ENCODE results near the gene RPS21.

The RPS21 gene

GRCh38 chr20:62359491-62360121 lies 27.3 kb upstream of the RPS21 start:
- ChIA-PET POLR2A (ENCODE audit: low non-redundant PET) (interaction anchor here (0.9 kb wide), 1 partner anchor 10 kb away, joined by 3 read pairs; no protein-coding TSS in a partner anchor), CTCF (interaction anchor here (0.5 to 5.1 kb wide), 4 partner anchors 9 to 36 kb away, joined by 3 to 45 read pairs (median 6); no protein-coding TSS in a partner anchor)
- peak; percentile 73 for DNase-seq (ENCODE audit: low spot score)
- TF ChIP-seq, protein P1, sequence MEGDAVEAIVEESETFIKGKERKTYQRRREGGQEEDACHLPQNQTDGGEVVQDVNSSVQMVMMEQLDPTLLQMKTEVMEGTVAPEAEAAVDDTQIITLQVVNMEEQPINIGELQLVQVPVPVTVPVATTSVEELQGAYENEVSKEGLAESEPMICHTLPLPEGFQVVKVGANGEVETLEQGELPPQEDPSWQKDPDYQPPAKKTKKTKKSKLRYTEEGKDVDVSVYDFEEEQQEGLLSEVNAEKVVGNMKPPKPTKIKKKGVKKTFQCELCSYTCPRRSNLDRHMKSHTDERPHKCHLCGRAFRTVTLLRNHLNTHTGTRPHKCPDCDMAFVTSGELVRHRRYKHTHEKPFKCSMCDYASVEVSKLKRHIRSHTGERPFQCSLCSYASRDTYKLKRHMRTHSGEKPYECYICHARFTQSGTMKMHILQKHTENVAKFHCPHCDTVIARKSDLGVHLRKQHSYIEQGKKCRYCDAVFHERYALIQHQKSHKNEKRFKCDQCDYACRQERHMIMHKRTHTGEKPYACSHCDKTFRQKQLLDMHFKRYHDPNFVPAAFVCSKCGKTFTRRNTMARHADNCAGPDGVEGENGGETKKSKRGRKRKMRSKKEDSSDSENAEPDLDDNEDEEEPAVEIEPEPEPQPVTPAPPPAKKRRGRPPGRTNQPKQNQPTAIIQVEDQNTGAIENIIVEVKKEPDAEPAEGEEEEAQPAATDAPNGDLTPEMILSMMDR (conservative IDR thresholded peaks at IDR 0.05; ENCODE audit: low read depth): no peak
- peak overlapping the region; percentile 100 for H3K27ac ChIP-seq

DNA sequence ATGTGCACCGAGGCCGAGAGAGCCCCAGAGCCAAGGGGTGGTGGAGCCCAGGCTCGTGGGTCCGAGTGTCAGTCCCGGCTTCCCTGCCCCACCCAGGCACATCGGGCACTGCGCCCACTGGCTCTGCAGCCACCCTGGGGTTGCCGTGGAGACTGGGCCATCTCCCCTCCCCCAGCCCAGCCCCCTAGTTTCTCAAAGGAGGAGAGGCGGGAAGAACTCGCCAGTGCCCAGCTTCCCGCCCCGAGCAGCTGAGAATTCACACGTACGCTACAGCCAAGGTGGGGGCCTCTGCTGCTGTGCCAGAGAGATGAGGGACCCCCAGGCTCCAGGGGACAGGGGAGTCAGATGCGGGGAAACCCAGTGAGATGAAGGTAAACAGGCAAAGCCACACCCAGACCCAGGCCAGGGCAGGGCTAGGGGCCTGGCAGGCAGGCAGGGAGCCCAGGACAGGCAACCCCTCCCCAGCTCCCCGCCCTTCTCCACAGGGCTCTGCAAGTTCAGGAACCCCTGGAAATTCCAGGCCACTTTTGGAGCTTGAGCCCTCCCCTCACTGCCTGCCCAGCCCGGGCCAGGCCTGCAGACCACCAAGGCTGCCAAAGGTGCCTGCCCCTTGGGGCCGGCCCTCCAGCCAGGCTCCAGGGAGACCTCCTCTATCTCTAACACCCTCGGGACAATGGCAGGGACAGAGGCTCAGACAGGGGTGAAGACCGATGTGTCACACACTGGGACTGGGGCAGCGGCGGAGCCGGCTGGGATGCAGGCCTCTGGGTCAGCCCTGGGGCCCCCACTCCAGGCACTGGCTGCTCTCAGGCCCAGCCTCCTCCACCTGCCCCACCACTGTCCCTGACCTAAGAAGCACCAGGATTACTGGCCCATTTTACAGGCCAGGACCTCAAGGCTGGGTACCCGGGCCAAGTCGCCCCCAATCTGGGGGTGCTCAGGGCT lies 25.8 kb upstream of the RPS21 start:
- DNase-seq (ENCODE audit: low spot score): no peak
- CTCF ChIA-PET: interaction anchor here (0.6 to 11.3 kb wide), 6 partner anchors 11 to 59 kb away, joined by 3 to 173 read pairs (median 4); no protein-coding TSS in a partner anchor
- POLR2A ChIA-PET (ENCODE audit: low non-redundant PET): interaction anchor here (1.0 kb wide), 1 partner anchor 8 kb away, joined by 3 read pairs; no protein-coding TSS in a partner anchor
- peak overlapping the region; percentile 100 for H3K27ac ChIP-seq
- TF ChIP-seq, protein P1 (conservative IDR thresholded peaks at IDR 0.05; ENCODE audit: low read depth): no peak

GRCh38 chr20:62361799-62362589 lies 24.9 kb upstream of the RPS21 start:
- POLR2A ChIA-PET (ENCODE audit: low non-redundant PET): interaction anchor here (1.0 kb wide), 1 partner anchor 9 kb away, joined by 3 read pairs; no protein-coding TSS in a partner anchor
- CTCF ChIA-PET: interaction anchor here (0.6 to 11.3 kb wide), 7 partner anchors 12 to 60 kb away, joined by 3 to 173 read pairs (median 5); no protein-coding TSS in a partner anchor
- DNase-seq (ENCODE audit: low spot score): peak; percentile 84
- TF ChIP-seq, protein P1 (conservative IDR thresholded peaks at IDR 0.05; ENCODE audit: low read depth): no peak
- peak overlapping the region; percentile 100 for H3K27ac ChIP-seq

DNA sequence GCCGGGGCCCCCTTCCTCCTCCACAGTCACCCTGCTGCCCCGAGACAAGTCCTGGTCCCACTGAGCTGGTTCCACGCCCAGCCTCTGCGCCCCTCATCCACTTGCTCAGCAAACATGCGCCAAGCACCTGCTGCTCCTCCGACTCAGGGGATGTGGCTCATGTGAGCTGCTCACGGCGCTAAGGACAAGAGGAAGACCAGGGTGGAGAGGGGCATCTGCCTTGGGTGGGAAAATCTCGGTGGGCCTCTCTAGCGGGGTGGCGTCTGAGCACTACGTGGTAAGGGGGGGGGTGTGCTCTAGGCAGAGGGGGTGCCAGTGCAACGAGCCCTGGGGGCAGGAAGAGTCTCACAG lies 24.3 kb upstream of the RPS21 start:
- ChIA-PET POLR2A (ENCODE audit: low non-redundant PET) (interaction anchor here (1.4 kb wide), 1 partner anchor 25 kb away, joined by 5 read pairs; the partner anchor contains the start of gene RPS21), CTCF (interaction anchor here (1.3 to 11.3 kb wide), 3 partner anchors 15 to 23 kb away, joined by 3 to 173 read pairs (median 11); no protein-coding TSS in a partner anchor)
- H3K27ac ChIP-seq: peak overlapping the region; percentile 100
- TF ChIP-seq, protein P1 (conservative IDR thresholded peaks at IDR 0.05; ENCODE audit: low read depth): no peak
- DNase-seq (ENCODE audit: low spot score): no peak

DNA sequence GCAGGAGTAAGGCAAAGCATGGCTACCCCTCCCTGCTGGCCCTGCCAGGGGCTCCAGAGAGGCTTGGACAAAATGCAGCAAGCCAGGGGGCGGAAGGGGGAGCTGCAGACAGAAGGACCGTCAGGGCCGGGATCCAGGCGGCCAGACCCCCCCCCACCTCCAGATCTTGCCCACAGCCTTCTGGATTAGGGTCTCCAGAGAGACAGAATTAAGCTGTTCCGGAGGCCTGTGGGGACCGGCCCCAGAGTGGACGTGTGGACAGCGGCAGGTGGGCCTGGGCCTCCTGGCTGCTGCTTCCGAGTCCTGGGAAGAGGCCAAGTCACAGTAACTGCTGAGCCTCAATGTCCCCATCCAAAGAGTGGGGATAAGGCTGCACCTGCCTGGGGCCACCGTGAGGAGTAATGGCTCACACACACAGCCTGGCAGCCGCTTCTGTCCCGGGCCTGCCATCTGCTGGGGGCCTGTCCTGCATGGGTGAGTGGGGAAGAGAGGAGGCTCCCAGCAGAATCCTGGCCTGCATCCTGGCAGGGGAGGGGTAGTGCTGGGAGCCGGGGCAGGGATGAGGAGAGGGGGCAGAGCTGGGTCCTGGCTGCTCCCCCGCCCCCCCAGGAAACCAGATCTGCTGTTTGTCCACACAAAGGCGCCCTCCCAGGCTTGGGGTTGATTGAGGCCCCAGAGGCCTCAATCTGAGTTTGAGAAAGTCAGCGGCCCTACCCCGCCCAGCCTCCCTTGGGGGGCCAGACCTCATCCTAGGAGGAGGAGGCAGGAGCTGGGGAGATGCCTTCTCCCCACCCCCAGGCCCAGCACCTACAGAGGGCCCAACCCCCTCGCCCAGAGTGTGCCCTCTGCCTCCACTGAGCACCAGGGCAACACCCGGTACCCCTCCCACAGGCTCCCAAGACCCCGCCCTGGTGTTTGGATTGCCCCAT lies 23.6 kb upstream of the RPS21 start:
- DNase-seq (ENCODE audit: low spot score): no peak
- POLR2A ChIA-PET (ENCODE audit: low non-redundant PET): interaction anchor here (0.7 to 6.7 kb wide), 5 partner anchors 9 to 347 kb away, joined by 3 to 67 read pairs (median 4); partner anchors contain the start of gene RPS21
- CTCF ChIA-PET: interaction anchor here (0.7 to 11.3 kb wide), 8 partner anchors 8 to 289 kb away, joined by 3 to 173 read pairs (median 8); partner anchors contain the start of gene ADRM1
- TF ChIP-seq, protein P1 (conservative IDR thresholded peaks at IDR 0.05; ENCODE audit: low read depth): no peak
- H3K27ac ChIP-seq: peak overlapping the region; percentile 100
